Measurements from ENCODE around the gene BMPR2. TPM values are rescaled to one million over a fixed set of nuclear protein-coding genes. Genes with fewer than 3 reads are reported as not detected.

The BMPR2 gene
- total RNA-seq, 4 donors from 2014 or later, result 37.8 to 53.3 (median 51.2) TPM

DNA sequence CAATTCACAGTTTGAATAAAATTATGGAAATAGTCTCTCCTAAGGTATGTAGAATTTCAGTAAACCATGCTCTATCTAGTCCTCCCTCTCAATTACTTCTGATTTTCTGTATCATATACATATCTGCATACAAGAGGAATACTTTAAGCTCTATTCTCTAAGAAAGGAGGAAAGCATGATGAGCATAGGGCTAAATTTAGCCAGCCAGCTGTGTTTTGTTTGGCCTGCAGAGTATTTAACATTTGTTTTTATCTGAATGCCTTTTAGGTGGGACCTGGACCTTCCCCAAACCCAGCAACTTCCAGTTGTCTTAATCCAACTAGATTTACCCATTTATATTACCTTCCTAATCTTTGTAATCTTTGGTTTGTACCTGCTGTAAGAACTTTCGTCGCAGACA lies 216.4 kb downstream of the BMPR2 start:
- Histone ChIP-seq H3K36me3 (no peaks in the 10 kb centered on the region), H3K4me3 (no peak overlapping the region), H3K4me1 (peaks cover 0 to 12% (median 3%) of the 10 kb centered on the region in 4 donors), H3K27ac (no peak overlapping the region), H3K27me3 (no peaks in the 10 kb centered on the region), H3K9me3 (no peaks in the 10 kb centered on the region)
- TF ChIP-seq EP300 (IDR thresholded peaks at IDR 0.05), result no peak
- TF ChIP-seq, protein P1, sequence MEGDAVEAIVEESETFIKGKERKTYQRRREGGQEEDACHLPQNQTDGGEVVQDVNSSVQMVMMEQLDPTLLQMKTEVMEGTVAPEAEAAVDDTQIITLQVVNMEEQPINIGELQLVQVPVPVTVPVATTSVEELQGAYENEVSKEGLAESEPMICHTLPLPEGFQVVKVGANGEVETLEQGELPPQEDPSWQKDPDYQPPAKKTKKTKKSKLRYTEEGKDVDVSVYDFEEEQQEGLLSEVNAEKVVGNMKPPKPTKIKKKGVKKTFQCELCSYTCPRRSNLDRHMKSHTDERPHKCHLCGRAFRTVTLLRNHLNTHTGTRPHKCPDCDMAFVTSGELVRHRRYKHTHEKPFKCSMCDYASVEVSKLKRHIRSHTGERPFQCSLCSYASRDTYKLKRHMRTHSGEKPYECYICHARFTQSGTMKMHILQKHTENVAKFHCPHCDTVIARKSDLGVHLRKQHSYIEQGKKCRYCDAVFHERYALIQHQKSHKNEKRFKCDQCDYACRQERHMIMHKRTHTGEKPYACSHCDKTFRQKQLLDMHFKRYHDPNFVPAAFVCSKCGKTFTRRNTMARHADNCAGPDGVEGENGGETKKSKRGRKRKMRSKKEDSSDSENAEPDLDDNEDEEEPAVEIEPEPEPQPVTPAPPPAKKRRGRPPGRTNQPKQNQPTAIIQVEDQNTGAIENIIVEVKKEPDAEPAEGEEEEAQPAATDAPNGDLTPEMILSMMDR (IDR thresholded peaks at IDR 0.05), result no peak
- TF ChIP-seq POLR2A (IDR thresholded peaks at IDR 0.05), result no peak
- DNase-seq (ENCODE audit: low spot score in 2 of 2), result no peak
- WGBS, 2 donors, result 75 to 91% methylated on average over 2 of the region's 2 CpGs

DNA sequence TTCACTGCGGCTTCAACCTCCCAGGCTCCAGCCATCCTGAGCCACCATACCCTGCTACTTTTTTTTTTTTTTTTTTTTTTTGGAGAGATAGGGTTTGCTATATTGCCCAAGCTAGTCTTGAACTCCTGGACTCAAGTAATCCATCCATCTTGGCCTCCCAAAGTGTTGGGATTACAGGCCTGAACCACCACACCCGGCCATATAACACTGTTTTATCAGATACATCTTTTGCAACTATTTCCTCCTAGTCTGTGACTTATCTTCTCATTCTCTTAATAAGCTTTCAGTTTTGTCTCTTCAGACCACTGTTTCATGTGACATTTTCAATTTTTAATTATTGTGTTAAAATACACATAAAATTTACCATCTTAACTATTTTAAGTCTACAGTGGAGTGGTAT lies 223.0 kb downstream of the BMPR2 start:
- no peak for TF ChIP-seq POLR2A (IDR thresholded peaks at IDR 0.05)
- no peak for TF ChIP-seq EP300 (IDR thresholded peaks at IDR 0.05)
- TF ChIP-seq, protein P1 (IDR thresholded peaks at IDR 0.05), result no peak
- H3K27me3 ChIP-seq, result no peaks in the 10 kb centered on the region
- no peak overlapping the region for H3K4me3 ChIP-seq
- no peaks in the 10 kb centered on the region for H3K4me1 ChIP-seq
- WGBS, 2 donors, result 96 to 97% methylated on average over 2 of the region's 2 CpGs
- H3K27ac ChIP-seq, result no peak overlapping the region
- H3K9me3 ChIP-seq, result no peaks in the 10 kb centered on the region
- no peak for DNase-seq (ENCODE audit: low spot score in 2 of 2)
- no peaks in the 10 kb centered on the region for H3K36me3 ChIP-seq

DNA sequence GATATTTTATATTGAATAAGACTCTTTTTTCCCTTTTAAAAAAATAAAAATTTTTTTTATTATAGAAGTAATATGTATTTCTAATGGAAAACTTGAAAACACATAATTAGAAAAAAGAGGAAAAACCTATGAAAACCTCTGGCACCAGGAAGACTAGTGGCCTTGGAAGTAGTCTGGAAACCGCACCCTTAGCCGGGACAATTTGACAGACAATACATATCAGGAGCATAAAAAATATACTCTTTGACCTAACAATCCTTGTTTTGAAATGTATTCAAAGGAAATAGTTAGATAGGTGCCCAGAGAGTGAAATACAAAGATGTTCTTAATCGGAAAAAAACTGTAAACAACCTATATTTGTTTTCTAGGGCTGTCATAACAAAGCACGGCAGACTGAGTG lies 223.8 kb downstream of the BMPR2 start:
- no peak overlapping the region for H3K4me3 ChIP-seq
- no peaks in the 10 kb centered on the region for H3K27me3 ChIP-seq
- WGBS, 2 donors, result 67 to 73% methylated on average over 4 of the region's 4 CpGs
- H3K4me1 ChIP-seq, result no peaks in the 10 kb centered on the region
- H3K36me3 ChIP-seq, result no peaks in the 10 kb centered on the region
- DNase-seq (ENCODE audit: low spot score in 2 of 2), result no peak
- H3K9me3 ChIP-seq, result no peaks in the 10 kb centered on the region
- H3K27ac ChIP-seq, result no peak overlapping the region
- no peak for TF ChIP-seq POLR2A (IDR thresholded peaks at IDR 0.05)

DNA sequence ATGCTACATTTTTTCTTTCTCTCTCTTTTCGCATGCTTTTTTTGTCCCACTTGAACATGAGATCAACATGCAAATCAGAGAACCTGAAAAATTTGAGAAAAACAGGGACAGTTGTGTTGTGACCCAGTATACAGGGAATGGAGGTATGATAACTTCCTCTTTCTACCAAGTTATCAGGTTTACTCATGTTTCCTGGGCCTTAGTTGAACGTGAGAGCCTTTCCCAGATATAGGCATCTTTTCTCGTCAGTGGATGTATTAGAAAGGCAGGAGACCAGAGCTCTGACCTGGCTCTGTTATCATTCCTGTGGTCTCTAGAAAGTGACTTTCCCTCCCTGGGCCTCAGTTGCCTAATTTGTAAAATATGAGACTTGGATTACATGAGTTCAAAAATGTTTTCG lies 228.6 kb downstream of the BMPR2 start:
- TF ChIP-seq POLR2A (IDR thresholded peaks at IDR 0.05) (no peak), EP300 (IDR thresholded peaks at IDR 0.05) (no peak)
- TF ChIP-seq, protein P1 (IDR thresholded peaks at IDR 0.05), result no peak
- Histone ChIP-seq H3K4me1 (peaks cover 0 to 11% (median under 1%) of the 10 kb centered on the region in 4 donors), H3K4me3 (no peak overlapping the region), H3K9me3 (no peaks in the 10 kb centered on the region), H3K27ac (no peak overlapping the region), H3K36me3 (no peaks in the 10 kb centered on the region), H3K27me3 (no peaks in the 10 kb centered on the region)
- WGBS, 2 donors, result 72 to 83% methylated on average over 4 of the region's 4 CpGs
- DNase-seq (ENCODE audit: low spot score in 2 of 2), result no peak

DNA sequence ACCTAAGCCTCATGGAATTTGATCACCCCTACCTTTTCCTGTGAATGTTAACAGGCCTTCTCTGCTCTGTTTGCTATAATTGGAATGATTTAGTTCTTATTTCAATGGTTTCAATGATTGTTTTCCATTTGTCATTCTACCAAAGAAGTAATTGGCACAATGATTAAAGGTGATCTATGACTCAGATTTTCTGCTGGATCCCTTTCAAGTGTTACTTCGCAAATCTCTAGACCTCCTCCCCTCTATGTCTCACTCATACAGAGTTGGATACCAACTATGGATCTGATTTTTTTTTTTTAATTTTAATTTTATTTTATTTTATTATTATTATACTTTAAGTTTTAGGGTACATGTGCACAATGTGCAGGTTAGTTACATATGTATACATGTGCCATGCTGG lies 229.0 kb downstream of the BMPR2 start:
- Histone ChIP-seq H3K36me3 (no peaks in the 10 kb centered on the region), H3K9me3 (no peaks in the 10 kb centered on the region), H3K4me1 (peaks cover 0 to 16% (median 4%) of the 10 kb centered on the region in 4 donors), H3K27me3 (no peaks in the 10 kb centered on the region), H3K27ac (no peak overlapping the region), H3K4me3 (no peak overlapping the region)
- WGBS, 2 donors, result 77 to 83% methylated on average over 1 of the region's 1 CpG
- TF ChIP-seq POLR2A (IDR thresholded peaks at IDR 0.05), result no peak
- TF ChIP-seq, protein P1 (IDR thresholded peaks at IDR 0.05), result no peak
- no peak for TF ChIP-seq EP300 (IDR thresholded peaks at IDR 0.05)
- no peak for DNase-seq (ENCODE audit: low spot score in 2 of 2)
